NT2/D1 (cell line): ENCODE results near the gene NDUFA7.

ENCODE experiments used
- SUZ12 ChIP-seq: IDR thresholded peaks from 2 replicates; pipeline ENCODE4 v1.6.1; 2011; ENCODE audit not compliant: insufficient read length, insufficient read depth; ENCODE audit errors: extremely low read depth
- ZNF274 ChIP-seq: IDR thresholded peaks from 2 replicates; pipeline ENCODE4 v1.6.1; 2011; ENCODE audit warnings: mild to moderate bottlenecking, low read depth, low read length

GRCh38 chr19:8302734-8303133 is 18.4 kb downstream of the NDUFA7 start:
- TF ChIP-seq ZNF274 (no peak), SUZ12 (no peak)
